GM18517 (cell line): ENCODE data around the gene NUP160.
A peak's percentile ranks its signal among the peaks of the same experiment; 100 is the strongest.
"Not testable (repeated sequence)": the region's sequence is repeated elsewhere in the genome, so short reads cannot be mapped to it uniquely, and the experiment has no call there.

Experiments
- ATAC-seq: cut with Tn5 transposase; IDR thresholded peaks from one replicate; pipeline ENCODE4 v1.9.1; 2021; ENCODE audit warnings: mild to moderate bottlenecking, moderate library complexity; ENCODE audit not compliant: unreplicated experiment

NUP160 gene

GRCh38 chr11:47863189-47863897 lies 15.2 kb upstream of the NUP160 start:
- peak; percentile 74 for ATAC-seq

GRCh38 chr11:47861728-47862127 lies 13.6 kb upstream of the NUP160 start:
- ATAC-seq = no peak

GRCh38 chr11:47860536-47860935 lies 12.4 kb upstream of the NUP160 start:
- ATAC-seq = no peak

GRCh38 chr11:47857892-47858543 lies 9.9 kb upstream of the NUP160 start:
- ATAC-seq = no peak

- ATAC-seq = no peak
Measured at GRCh38 chr11:47857485-47857884, 9.3 kb upstream of the NUP160 start.

- ATAC-seq = no peak
Measured at GRCh38 chr11:47856186-47856585, 8.0 kb upstream of the NUP160 start.

- ATAC-seq = peak; percentile 54
Measured at GRCh38 chr11:47854667-47855066, 6.5 kb upstream of the NUP160 start.

GRCh38 chr11:47852053-47852452 lies 3.9 kb upstream of the NUP160 start:
- no peak for ATAC-seq

- peak; percentile 51 for ATAC-seq
Measured at GRCh38 chr11:47850337-47850736, 2.2 kb upstream of the NUP160 start.

GRCh38 chr11:47848700-47849155 lies 578 bp upstream of the NUP160 start:
- peak; percentile 8 for ATAC-seq

GRCh38 chr11:47847537-47847891 lies 636 bp downstream of the NUP160 start:
- no peak for ATAC-seq

- ATAC-seq = no peak
Measured at GRCh38 chr11:47846998-47847397, 1.2 kb downstream of the NUP160 start.

- no peak for ATAC-seq
Measured at GRCh38 chr11:47843361-47844055, 4.6 kb downstream of the NUP160 start.

- no peak for ATAC-seq
Measured at GRCh38 chr11:47842749-47843148, 5.4 kb downstream of the NUP160 start.

GRCh38 chr11:47837929-47838328 lies 10.2 kb downstream of the NUP160 start:
- no peak for ATAC-seq

- ATAC-seq = no peak
Measured at GRCh38 chr11:47837292-47837691, 10.9 kb downstream of the NUP160 start.

- not testable (repeated sequence) for ATAC-seq
Measured at GRCh38 chr11:47830013-47830412, 18.1 kb downstream of the NUP160 start.

GRCh38 chr11:47828284-47828683 lies 19.9 kb downstream of the NUP160 start:
- no peak for ATAC-seq

- ATAC-seq = not testable (repeated sequence)
Measured at GRCh38 chr11:47822664-47823063, 25.5 kb downstream of the NUP160 start.

GRCh38 chr11:47819743-47820142 lies 28.4 kb downstream of the NUP160 start:
- no peak for ATAC-seq

GRCh38 chr11:47800759-47801158 lies 47.4 kb downstream of the NUP160 start:
- no peak for ATAC-seq

GRCh38 chr11:47797633-47798032 lies 50.5 kb downstream of the NUP160 start:
- no peak for ATAC-seq
